ENCODE measurements around the gene UST. TPM values are rescaled to one million over a fixed set of nuclear protein-coding genes. Genes with fewer than 3 reads are reported as not detected.
A peak's percentile ranks its signal among the peaks of the same experiment; 100 is the strongest.
"Not testable (repeated sequence)": the region's sequence is repeated elsewhere in the genome, so short reads cannot be mapped to it uniquely, and the experiment has no call there.

UST gene
- total RNA-seq, 1 experiment from 2014 or later = 11.3 TPM

- peak; percentile 80 for DNase-seq (ENCODE audit: low read depth)
Observed at GRCh38 chr6:148947621-148948444, 201.0 kb downstream of the UST start.

GRCh38 chr6:148951662-148952061, 204.8 kb downstream of the UST start:
- no peak for DNase-seq (ENCODE audit: low read depth)

- no peak for DNase-seq (ENCODE audit: low read depth)
Observed at GRCh38 chr6:148952147-148953035, 205.6 kb downstream of the UST start.

GRCh38 chr6:148954461-148954860, 207.6 kb downstream of the UST start:
- no peak for DNase-seq (ENCODE audit: low read depth)

- no peak for DNase-seq (ENCODE audit: low read depth)
Observed at GRCh38 chr6:148954934-148955333, 208.1 kb downstream of the UST start.

GRCh38 chr6:148955441-148955840, 208.6 kb downstream of the UST start:
- DNase-seq (ENCODE audit: low read depth) = no peak

GRCh38 chr6:148956163-148956562, 209.3 kb downstream of the UST start:
- DNase-seq (ENCODE audit: low read depth) = not testable (repeated sequence)

GRCh38 chr6:148957752-148958151, 210.9 kb downstream of the UST start:
- no peak for DNase-seq (ENCODE audit: low read depth)

GRCh38 chr6:148959008-148959407, 212.2 kb downstream of the UST start:
- DNase-seq (ENCODE audit: low read depth) = no peak

- DNase-seq (ENCODE audit: low read depth) = no peak
Observed at GRCh38 chr6:148959501-148959900, 212.7 kb downstream of the UST start.

GRCh38 chr6:148962854-148963515, 216.2 kb downstream of the UST start:
- DNase-seq (ENCODE audit: low read depth) = no peak

- DNase-seq (ENCODE audit: low read depth) = no peak
Observed at GRCh38 chr6:148963738-148964137, 216.9 kb downstream of the UST start.

GRCh38 chr6:148964467-148964866, 217.6 kb downstream of the UST start:
- DNase-seq (ENCODE audit: low read depth) = no peak

GRCh38 chr6:148965287-148965686, 218.5 kb downstream of the UST start:
- DNase-seq (ENCODE audit: low read depth) = no peak

- DNase-seq (ENCODE audit: low read depth) = no peak
Observed at GRCh38 chr6:148967011-148967520, 220.2 kb downstream of the UST start.

GRCh38 chr6:148967541-148967956, 220.7 kb downstream of the UST start:
- DNase-seq (ENCODE audit: low read depth) = no peak

GRCh38 chr6:148968771-148969602, 222.2 kb downstream of the UST start:
- DNase-seq (ENCODE audit: low read depth) = peak; percentile 18

GRCh38 chr6:148969603-148970061, 222.8 kb downstream of the UST start:
- no peak for DNase-seq (ENCODE audit: low read depth)

GRCh38 chr6:148971031-148971927, 224.4 kb downstream of the UST start:
- peak; percentile 48 for DNase-seq (ENCODE audit: low read depth)

- no peak for DNase-seq (ENCODE audit: low read depth)
Observed at GRCh38 chr6:148972481-148972880, 225.7 kb downstream of the UST start.

Measured in M059J (cell line).